Ishikawa (cell line): ENCODE results near the gene GRIK5.
A peak's percentile ranks its signal among the peaks of the same experiment; 100 is the strongest.

Experiments
- CEBPB ChIP-seq: IDR thresholded peaks from 2 replicates; pipeline ENCODE4 v1.6.1; 2012
- CREB1 ChIP-seq: IDR thresholded peaks from 2 replicates; pipeline ENCODE4 v1.6.1; 2012; ENCODE audit warnings: low read depth
- EGR1 ChIP-seq: IDR thresholded peaks from 2 replicates; pipeline ENCODE4 v1.6.1; 2012
- EP300 ChIP-seq: IDR thresholded peaks from 2 replicates; pipeline ENCODE4 v1.6.1; 2012; ENCODE audit warnings: borderline replicate concordance
- FOXM1 ChIP-seq: IDR thresholded peaks from 2 replicates; pipeline ENCODE4 v1.6.1; 2012; ENCODE audit warnings: low read depth, borderline replicate concordance
- NFIC ChIP-seq: IDR thresholded peaks from 2 replicates; pipeline ENCODE4 v1.6.1; 2012
- RAD21 ChIP-seq: IDR thresholded peaks from 2 replicates; pipeline ENCODE4 v1.6.1; 2012; ENCODE audit warnings: low read depth
- TAF1 ChIP-seq: IDR thresholded peaks from 2 replicates; pipeline ENCODE4 v1.6.1; 2012; ENCODE audit warnings: low read depth, mild to moderate bottlenecking
- TCF12 ChIP-seq: IDR thresholded peaks from 2 replicates; pipeline ENCODE4 v1.6.1; 2012; ENCODE audit warnings: low read depth
- TEAD4 ChIP-seq: IDR thresholded peaks from 2 replicates; pipeline ENCODE4 v1.6.1; 2012
- YY1 ChIP-seq: IDR thresholded peaks from 2 replicates; pipeline ENCODE4 v1.6.1; 2012; ENCODE audit warnings: low read depth
- ZBTB7A ChIP-seq: IDR thresholded peaks from 2 replicates; pipeline ENCODE4 v1.6.1; 2012; ENCODE audit warnings: low read depth
- TF ChIP-seq, protein P1 (sequence below): IDR thresholded peaks from 2 replicates; pipeline ENCODE4 v1.6.1; 2012
- TF ChIP-seq, protein P2 (sequence below): IDR thresholded peaks from 2 replicates; pipeline ENCODE4 v1.6.1; 2012; ENCODE audit warnings: low read depth, mild to moderate bottlenecking
- TF ChIP-seq, protein P3 (sequence below): IDR thresholded peaks from 2 replicates; pipeline ENCODE4 v1.6.1; 2012

The GRIK5 gene

DNA sequence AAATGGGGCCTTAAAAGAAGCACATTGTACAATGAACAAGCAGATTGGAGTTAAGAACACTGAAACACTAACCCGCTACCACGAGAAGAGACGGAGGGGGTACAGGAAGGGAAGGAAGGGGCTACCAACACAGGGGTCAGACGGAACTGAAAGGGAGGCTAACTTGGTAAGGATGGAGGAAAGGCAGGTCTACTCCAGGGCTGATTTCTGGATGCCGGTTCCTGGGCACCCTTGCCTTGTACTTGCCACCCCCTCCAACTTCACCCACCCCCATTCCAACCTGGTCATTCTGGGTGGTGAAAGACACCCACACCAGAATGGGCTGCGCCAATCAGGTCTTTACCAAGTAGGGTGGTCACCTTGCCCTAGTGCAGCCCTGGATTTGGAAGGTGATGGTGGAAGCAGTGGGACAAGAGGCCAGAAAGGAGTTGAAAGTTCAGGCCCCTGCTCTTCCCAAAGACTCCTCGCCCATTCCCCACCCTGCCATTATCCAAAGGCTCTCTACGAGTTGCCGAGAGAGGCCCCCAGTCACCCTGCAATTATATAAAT is 16.3 kb upstream of the GRIK5 start:
- TF ChIP-seq YY1 (no peak), TAF1 (no peak), TEAD4 (no peak), TCF12 (no peak)
- TF ChIP-seq, protein P1, sequence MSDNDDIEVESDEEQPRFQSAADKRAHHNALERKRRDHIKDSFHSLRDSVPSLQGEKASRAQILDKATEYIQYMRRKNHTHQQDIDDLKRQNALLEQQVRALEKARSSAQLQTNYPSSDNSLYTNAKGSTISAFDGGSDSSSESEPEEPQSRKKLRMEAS, result no peak

DNA sequence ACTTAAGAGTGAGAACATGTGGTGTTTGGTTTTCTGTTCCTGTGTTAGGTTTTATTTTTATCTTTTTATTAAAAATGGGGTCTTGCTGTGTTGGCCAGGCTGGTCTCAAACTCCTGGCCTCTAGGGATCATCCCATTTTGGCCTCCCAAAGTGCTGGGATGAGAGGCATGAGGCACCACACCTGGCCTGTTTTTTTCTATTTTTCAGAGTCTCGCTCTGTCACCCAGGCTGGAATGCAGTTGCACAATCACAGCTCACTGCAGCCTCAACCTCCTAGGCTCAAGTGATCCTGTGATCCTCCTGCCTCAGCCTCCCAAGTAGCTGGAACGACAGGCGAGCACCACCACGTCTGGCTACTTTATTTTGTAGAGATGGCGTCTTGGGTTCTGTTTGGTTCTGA is 13.5 kb upstream of the GRIK5 start:
- 0 out of 2 replicates have a peak, but pooled peaks have one; percentile 26 for TF ChIP-seq TEAD4
- TF ChIP-seq YY1, result no peak
- peak; percentile 81 for TF ChIP-seq CEBPB

DNA sequence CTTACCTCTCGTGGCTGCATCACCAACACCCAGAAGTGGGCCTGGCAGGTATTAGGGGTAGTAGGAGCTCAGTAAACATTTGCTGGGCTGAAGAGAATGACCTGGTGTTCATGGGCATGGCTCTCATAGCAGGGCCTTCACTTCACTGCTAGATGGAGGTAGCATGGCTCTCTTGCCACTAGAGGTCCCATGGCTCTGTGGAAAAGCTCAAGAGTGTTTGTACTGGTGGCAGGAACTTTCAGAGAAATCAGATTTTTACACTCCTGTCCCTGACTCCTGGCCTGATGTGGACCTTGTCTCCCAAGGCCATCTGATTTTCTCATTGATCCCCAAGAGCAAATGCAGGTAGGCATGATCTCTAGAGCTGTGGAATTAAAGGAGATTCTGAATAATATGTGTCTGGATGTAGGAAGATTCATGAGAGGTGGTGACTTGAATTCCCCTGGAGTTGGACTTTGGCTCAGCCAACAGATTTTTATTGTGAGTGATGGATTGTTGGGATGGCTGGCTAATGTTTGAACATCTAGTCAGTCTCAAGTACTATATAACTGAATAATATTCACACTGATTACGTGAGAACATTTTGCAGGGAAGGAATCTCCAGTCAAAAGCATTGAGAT is 11.7 kb upstream of the GRIK5 start:
- TF ChIP-seq CEBPB (no peak), EGR1 (no peak), YY1 (no peak), RAD21 (no peak; the same call in 1 of the 2 replicates), CREB1 (no peak), TEAD4 (no peak), EP300 (no peak), FOXM1 (no peak), ZBTB7A (no peak), TCF12 (no peak), TAF1 (no peak), NFIC (no peak)
- TF ChIP-seq, protein P2, sequence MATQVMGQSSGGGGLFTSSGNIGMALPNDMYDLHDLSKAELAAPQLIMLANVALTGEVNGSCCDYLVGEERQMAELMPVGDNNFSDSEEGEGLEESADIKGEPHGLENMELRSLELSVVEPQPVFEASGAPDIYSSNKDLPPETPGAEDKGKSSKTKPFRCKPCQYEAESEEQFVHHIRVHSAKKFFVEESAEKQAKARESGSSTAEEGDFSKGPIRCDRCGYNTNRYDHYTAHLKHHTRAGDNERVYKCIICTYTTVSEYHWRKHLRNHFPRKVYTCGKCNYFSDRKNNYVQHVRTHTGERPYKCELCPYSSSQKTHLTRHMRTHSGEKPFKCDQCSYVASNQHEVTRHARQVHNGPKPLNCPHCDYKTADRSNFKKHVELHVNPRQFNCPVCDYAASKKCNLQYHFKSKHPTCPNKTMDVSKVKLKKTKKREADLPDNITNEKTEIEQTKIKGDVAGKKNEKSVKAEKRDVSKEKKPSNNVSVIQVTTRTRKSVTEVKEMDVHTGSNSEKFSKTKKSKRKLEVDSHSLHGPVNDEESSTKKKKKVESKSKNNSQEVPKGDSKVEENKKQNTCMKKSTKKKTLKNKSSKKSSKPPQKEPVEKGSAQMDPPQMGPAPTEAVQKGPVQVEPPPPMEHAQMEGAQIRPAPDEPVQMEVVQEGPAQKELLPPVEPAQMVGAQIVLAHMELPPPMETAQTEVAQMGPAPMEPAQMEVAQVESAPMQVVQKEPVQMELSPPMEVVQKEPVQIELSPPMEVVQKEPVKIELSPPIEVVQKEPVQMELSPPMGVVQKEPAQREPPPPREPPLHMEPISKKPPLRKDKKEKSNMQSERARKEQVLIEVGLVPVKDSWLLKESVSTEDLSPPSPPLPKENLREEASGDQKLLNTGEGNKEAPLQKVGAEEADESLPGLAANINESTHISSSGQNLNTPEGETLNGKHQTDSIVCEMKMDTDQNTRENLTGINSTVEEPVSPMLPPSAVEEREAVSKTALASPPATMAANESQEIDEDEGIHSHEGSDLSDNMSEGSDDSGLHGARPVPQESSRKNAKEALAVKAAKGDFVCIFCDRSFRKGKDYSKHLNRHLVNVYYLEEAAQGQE, result no peak
- TF ChIP-seq, protein P1, result no peak
- TF ChIP-seq, protein P3, sequence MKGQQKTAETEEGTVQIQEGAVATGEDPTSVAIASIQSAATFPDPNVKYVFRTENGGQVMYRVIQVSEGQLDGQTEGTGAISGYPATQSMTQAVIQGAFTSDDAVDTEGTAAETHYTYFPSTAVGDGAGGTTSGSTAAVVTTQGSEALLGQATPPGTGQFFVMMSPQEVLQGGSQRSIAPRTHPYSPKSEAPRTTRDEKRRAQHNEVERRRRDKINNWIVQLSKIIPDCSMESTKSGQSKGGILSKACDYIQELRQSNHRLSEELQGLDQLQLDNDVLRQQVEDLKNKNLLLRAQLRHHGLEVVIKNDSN, result no peak

DNA sequence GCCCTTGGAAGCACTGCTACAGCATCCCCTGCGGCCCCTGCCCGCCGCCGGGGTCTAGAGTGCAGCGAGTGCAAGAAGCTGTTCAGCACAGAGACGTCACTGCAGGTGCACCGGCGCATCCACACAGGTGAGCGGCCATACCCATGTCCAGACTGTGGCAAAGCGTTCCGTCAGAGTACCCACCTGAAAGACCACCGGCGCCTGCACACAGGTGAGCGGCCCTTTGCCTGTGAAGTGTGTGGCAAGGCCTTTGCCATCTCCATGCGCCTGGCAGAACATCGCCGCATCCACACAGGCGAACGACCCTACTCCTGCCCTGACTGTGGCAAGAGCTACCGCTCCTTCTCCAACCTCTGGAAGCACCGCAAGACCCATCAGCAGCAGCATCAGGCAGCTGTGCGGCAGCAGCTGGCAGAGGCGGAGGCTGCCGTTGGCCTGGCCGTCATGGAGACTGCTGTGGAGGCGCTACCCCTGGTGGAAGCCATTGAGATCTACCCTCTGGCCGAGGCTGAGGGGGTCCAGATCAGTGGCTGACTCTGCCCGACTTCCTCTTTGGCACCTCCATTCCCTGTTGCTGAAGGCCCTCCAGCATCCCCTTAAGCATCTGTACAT is 10.9 kb upstream of the GRIK5 start:
- TF ChIP-seq, protein P3, result no peak
- TF ChIP-seq NFIC (no peak), TCF12 (no peak), CEBPB (no peak), TAF1 (no peak), TEAD4 (no peak), FOXM1 (no peak)
- TF ChIP-seq, protein P1, result no peak
- TF ChIP-seq, protein P2, result no peak

DNA sequence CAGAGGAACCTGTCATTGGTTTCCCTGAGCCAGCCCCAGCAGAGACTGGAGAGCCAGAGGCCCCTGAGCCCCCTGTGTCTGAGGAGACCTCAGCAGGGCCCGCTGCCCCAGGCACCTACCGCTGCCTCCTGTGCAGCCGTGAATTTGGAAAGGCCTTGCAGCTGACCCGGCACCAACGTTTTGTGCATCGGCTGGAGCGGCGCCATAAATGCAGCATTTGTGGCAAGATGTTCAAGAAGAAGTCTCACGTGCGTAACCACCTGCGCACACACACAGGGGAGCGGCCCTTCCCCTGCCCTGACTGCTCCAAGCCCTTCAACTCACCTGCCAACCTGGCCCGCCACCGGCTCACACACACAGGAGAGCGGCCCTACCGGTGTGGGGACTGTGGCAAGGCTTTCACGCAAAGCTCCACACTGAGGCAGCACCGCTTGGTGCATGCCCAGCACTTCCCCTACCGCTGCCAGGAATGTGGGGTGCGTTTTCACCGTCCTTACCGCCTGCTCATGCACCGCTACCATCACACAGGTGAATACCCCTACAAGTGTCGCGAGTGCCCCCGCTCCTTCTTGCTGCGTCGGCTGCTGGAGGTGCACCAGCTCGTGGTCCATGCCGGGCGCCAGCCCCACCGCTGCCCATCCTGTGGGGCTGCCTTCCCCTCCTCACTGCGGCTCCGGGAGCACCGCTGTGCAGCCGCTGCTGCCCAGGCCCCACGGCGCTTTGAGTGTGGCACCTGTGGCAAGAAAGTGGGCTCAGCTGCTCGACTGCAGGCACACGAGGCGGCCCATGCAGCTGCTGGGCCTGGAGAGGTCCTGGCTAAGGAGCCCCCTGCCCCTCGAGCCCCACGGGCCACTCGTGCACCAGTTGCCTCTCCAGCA is 10.1 kb upstream of the GRIK5 start:
- TF ChIP-seq CREB1, result no peak
- TF ChIP-seq EGR1, result no peak
- TF ChIP-seq, protein P3, result no peak
- TF ChIP-seq TEAD4, result no peak
- no peak for TF ChIP-seq CEBPB
- TF ChIP-seq NFIC, result no peak
- TF ChIP-seq, protein P2, result no peak
- TF ChIP-seq EP300, result no peak
- no peak for TF ChIP-seq ZBTB7A
- TF ChIP-seq RAD21, result no peak
- no peak for TF ChIP-seq TCF12
- no peak for TF ChIP-seq FOXM1
- TF ChIP-seq, protein P1, result no peak
- TF ChIP-seq TAF1, result no peak
- TF ChIP-seq YY1, result no peak
